Nephron (organoid): Measurements from ENCODE around the gene CHORDC1.
A peak's percentile ranks its signal among the peaks of the same experiment; 100 is the strongest.
"Not testable (repeated sequence)": the region's sequence is repeated elsewhere in the genome, so short reads cannot be mapped to it uniquely, and the experiment has no call there.

Experiments
- H3K27ac Mint-ChIP-seq, 3 experiments: 2 replicates each; pipeline ENCODE4 v1.8.0; 2020; ENCODE audit warnings: mixed read lengths in 3 of 3, mild to moderate bottlenecking in 2 of 3, moderate library complexity in 1 of 3
- H3K27me3 Mint-ChIP-seq: 2 replicates; pipeline ENCODE4 v1.8.0; 2021; ENCODE audit warnings: low read depth, mild to moderate bottlenecking, moderate library complexity, mixed read lengths
- H3K36me3 Mint-ChIP-seq: 2 replicates; pipeline ENCODE4 v1.8.0; 2020; ENCODE audit warnings: low read depth, mixed read lengths
- H3K4me1 Mint-ChIP-seq: 2 replicates; pipeline ENCODE4 v1.8.0; 2020; ENCODE audit warnings: mixed read lengths
- H3K4me3 Mint-ChIP-seq, 3 experiments: 2 replicates each; pipeline ENCODE4 v1.8.0; 2020; ENCODE audit warnings: mild to moderate bottlenecking in 3 of 3, mixed read lengths in 3 of 3, moderate library complexity in 2 of 3
- H3K9me3 Mint-ChIP-seq: 2 replicates; pipeline ENCODE4 v1.8.0; 2020; ENCODE audit warnings: mixed read lengths
- CTCF ChIP-seq, 3 experiments: fragments of 200-600 bp; sonication (generic); IDR thresholded peaks; one replicate each; pipeline ENCODE4 v1.5.0; 2021; ENCODE audit warnings: antibody characterized with exemption in 3 of 3; ENCODE audit not compliant: unreplicated experiment in 3 of 3

Gene CHORDC1

GRCh38 chr11:90208857-90209256 lies 14.0 kb downstream of the CHORDC1 start:
- Mint-ChIP-seq H3K4me3 (no peak overlapping the region), H3K9me3 (no peaks in the 10 kb centered on the region), H3K4me1 (peaks cover 5% of the 10 kb centered on the region), H3K27ac (no peak overlapping the region), H3K36me3 (peaks cover 56% of the 10 kb centered on the region), H3K27me3 (no peaks in the 10 kb centered on the region)
- TF ChIP-seq CTCF (IDR thresholded peaks at IDR 0.05; ENCODE audit: unreplicated experiment in 3 of 3): no peak

GRCh38 chr11:90207992-90208391 lies 14.9 kb downstream of the CHORDC1 start:
- H3K4me1 Mint-ChIP-seq, H3K4me3 Mint-ChIP-seq, H3K9me3 Mint-ChIP-seq, H3K27me3 Mint-ChIP-seq, H3K27ac Mint-ChIP-seq: not testable (repeated sequence)
- H3K36me3 Mint-ChIP-seq: peaks cover 55% of the 10 kb centered on the region

GRCh38 chr11:90204832-90205646 lies 17.8 kb downstream of the CHORDC1 start:
- peak; percentile 76 to 84 (median 83) for TF ChIP-seq CTCF (IDR thresholded peaks at IDR 0.05; ENCODE audit: unreplicated experiment in 3 of 3)
- Mint-ChIP-seq H3K27ac (peak overlapping the region in 2 of 3 experiments; percentile 33 to 72), H3K27me3 (no peaks in the 10 kb centered on the region), H3K4me3 (no peak overlapping the region), H3K4me1 (peaks cover 5% of the 10 kb centered on the region), H3K36me3 (peaks cover 60% of the 10 kb centered on the region), H3K9me3 (no peaks in the 10 kb centered on the region)

- no peak overlapping the region for H3K4me3 Mint-ChIP-seq
- peaks cover 54% of the 10 kb centered on the region for H3K36me3 Mint-ChIP-seq
- TF ChIP-seq CTCF (IDR thresholded peaks at IDR 0.05; ENCODE audit: unreplicated experiment in 3 of 3): no peak
- peaks cover 5% of the 10 kb centered on the region for H3K4me1 Mint-ChIP-seq
- no peak overlapping the region for H3K27ac Mint-ChIP-seq
- no peaks in the 10 kb centered on the region for H3K27me3 Mint-ChIP-seq
- no peaks in the 10 kb centered on the region for H3K9me3 Mint-ChIP-seq
Measured at GRCh38 chr11:90204407-90204806, 18.4 kb downstream of the CHORDC1 start.

- Mint-ChIP-seq H3K9me3 (no peaks in the 10 kb centered on the region), H3K4me3 (no peak overlapping the region), H3K36me3 (peaks cover 47% of the 10 kb centered on the region), H3K27ac (no peak overlapping the region), H3K27me3 (no peaks in the 10 kb centered on the region), H3K4me1 (peaks cover 5% of the 10 kb centered on the region)
- TF ChIP-seq CTCF (IDR thresholded peaks at IDR 0.05; ENCODE audit: unreplicated experiment in 3 of 3): no peak
Measured at GRCh38 chr11:90202342-90202741, 20.5 kb downstream of the CHORDC1 start.

- H3K27ac Mint-ChIP-seq: no peak overlapping the region
- H3K9me3 Mint-ChIP-seq: no peaks in the 10 kb centered on the region
- H3K4me1 Mint-ChIP-seq: no peaks in the 10 kb centered on the region
- H3K4me3 Mint-ChIP-seq: no peak overlapping the region
- no peak for TF ChIP-seq CTCF (IDR thresholded peaks at IDR 0.05; ENCODE audit: unreplicated experiment in 3 of 3)
- H3K27me3 Mint-ChIP-seq: no peaks in the 10 kb centered on the region
- peaks cover 25% of the 10 kb centered on the region for H3K36me3 Mint-ChIP-seq
Measured at GRCh38 chr11:90197377-90197776, 25.5 kb downstream of the CHORDC1 start.
